ENCODE results near the gene MYO1E.
"Not testable (repeated sequence)": the region's sequence is repeated elsewhere in the genome, so short reads cannot be mapped to it uniquely, and the experiment has no call there.

Gene MYO1E

GRCh38 chr15:59157840-59158700, 214.6 kb downstream of the MYO1E start:
- DNase-seq: no peak

GRCh38 chr15:59157396-59157795, 215.3 kb downstream of the MYO1E start:
- DNase-seq: no peak

- DNase-seq: no peak
Measured at GRCh38 chr15:59155431-59155830, 217.2 kb downstream of the MYO1E start.

- DNase-seq: no peak
Measured at GRCh38 chr15:59154243-59154642, 218.4 kb downstream of the MYO1E start.

- DNase-seq: no peak
Measured at GRCh38 chr15:59153466-59153865, 219.2 kb downstream of the MYO1E start.

- no peak for DNase-seq
Measured at GRCh38 chr15:59152694-59153450, 219.8 kb downstream of the MYO1E start.

GRCh38 chr15:59150185-59150584, 222.5 kb downstream of the MYO1E start:
- DNase-seq: no peak

- no peak for DNase-seq
Measured at GRCh38 chr15:59148153-59148833, 224.4 kb downstream of the MYO1E start.

- DNase-seq: no peak
Measured at GRCh38 chr15:59147666-59148065, 225.0 kb downstream of the MYO1E start.

GRCh38 chr15:59144594-59144993, 228.1 kb downstream of the MYO1E start:
- DNase-seq: not testable (repeated sequence)

- DNase-seq: no peak
Measured at GRCh38 chr15:59143281-59143680, 229.4 kb downstream of the MYO1E start.

GRCh38 chr15:59140422-59141226, 232.0 kb downstream of the MYO1E start:
- DNase-seq: no peak

- peak; percentile 33 to 45 for DNase-seq
Measured at GRCh38 chr15:59138243-59138642, 234.4 kb downstream of the MYO1E start.

GRCh38 chr15:59137566-59137965, 235.1 kb downstream of the MYO1E start:
- no peak for DNase-seq

GRCh38 chr15:59133929-59134427, 238.7 kb downstream of the MYO1E start:
- DNase-seq: no peak

GRCh38 chr15:59131969-59132562, 240.6 kb downstream of the MYO1E start:
- DNase-seq: no peak

- DNase-seq: no peak
Measured at GRCh38 chr15:59131456-59131855, 241.2 kb downstream of the MYO1E start.

- DNase-seq: not testable (repeated sequence)
Measured at GRCh38 chr15:59127255-59127654, 245.4 kb downstream of the MYO1E start.

GRCh38 chr15:59125683-59126082, 247.0 kb downstream of the MYO1E start:
- not testable (repeated sequence) for DNase-seq

GRCh38 chr15:59124261-59124660, 248.4 kb downstream of the MYO1E start:
- DNase-seq: no peak

GRCh38 chr15:59120937-59121336, 251.7 kb downstream of the MYO1E start:
- no peak for DNase-seq

- no peak for DNase-seq
Measured at GRCh38 chr15:59119625-59120024, 253.0 kb downstream of the MYO1E start.

All from activated CD4-positive, alpha-beta T cell treated with anti-CD3 and anti-CD28 coated beads, Interleukin-2, amount 50 U/mL, for 4 hours (primary cell).